ENCODE results near the gene NME5. TPM values are rescaled to one million over a fixed set of nuclear protein-coding genes. Genes with fewer than 3 reads are reported as not detected.

The NME5 gene
- total RNA-seq (2014; rRNA removed; shearing (Covaris generic); ENCODE audit: low replicate concordance): 1.3 and 2.0 TPM in 2 replicates

- Histone ChIP-seq H2AFZ (ENCODE audit: low read length) (peak within 1 kb of the TSS; percentile 94), H3K9ac (ENCODE audit: low read length) (peak within 1 kb of the TSS; percentile 58), H3K27ac (ENCODE audit: low read length) (peak within 1 kb of the TSS; percentile 69), H3K79me2 (ENCODE audit: low read length) (no peaks in the 10 kb centered on the region), H3K9me3 (ENCODE audit: low read length) (no peaks in the 10 kb centered on the region), H3K4me3 (ENCODE audit: low read length) (peak within 1 kb of the TSS; percentile 70), H4K20me1 (ENCODE audit: insufficient read depth, low read depth, low read length) (no peaks in the 10 kb centered on the region), H3K27me3 (ENCODE audit: low read length) (no peaks in the 10 kb centered on the region), H3K4me2 (ENCODE audit: low read depth, low read length, poor library complexity, severe bottlenecking) (peak within 1 kb of the TSS; percentile 99), H3K4me1 (ENCODE audit: low read length) (peaks cover 27% of the 10 kb centered on the region), H3K9me2 (replicated peaks; ENCODE audit: insufficient read depth, low read length) (no peaks in the 10 kb centered on the region), H3K36me3 (ENCODE audit: insufficient read depth, low read length) (no peaks in the 10 kb centered on the region)
- DNase-seq: peak; percentile 89
Measured at GRCh38 chr5:138138949-138139780, at the start of gene NME5. NME5 (minus strand) TSS chr5:138139428; CDS start chr5:138138780, 648 bp downstream.

GRCh38 chr5:138188626-138189025 lies 49.4 kb upstream of the NME5 start:
- Histone ChIP-seq H3K4me2 (ENCODE audit: low read depth, low read length, poor library complexity, severe bottlenecking) (no peak overlapping the region), H3K4me3 (ENCODE audit: low read length) (no peak overlapping the region), H3K36me3 (ENCODE audit: insufficient read depth, low read length) (peaks cover 58% of the 10 kb centered on the region), H3K9me3 (ENCODE audit: low read length) (no peaks in the 10 kb centered on the region), H3K9me2 (replicated peaks; ENCODE audit: insufficient read depth, low read length) (no peaks in the 10 kb centered on the region), H2AFZ (ENCODE audit: low read length) (no peak overlapping the region), H3K4me1 (ENCODE audit: low read length) (no peaks in the 10 kb centered on the region), H3K79me2 (ENCODE audit: low read length) (no peaks in the 10 kb centered on the region), H3K27me3 (ENCODE audit: low read length) (no peaks in the 10 kb centered on the region), H3K9ac (ENCODE audit: low read length) (no peak overlapping the region), H4K20me1 (ENCODE audit: insufficient read depth, low read depth, low read length) (no peaks in the 10 kb centered on the region), H3K27ac (ENCODE audit: low read length) (no peak overlapping the region)
- DNase-seq: no peak

- Histone ChIP-seq H3K9me2 (replicated peaks; ENCODE audit: insufficient read depth, low read length) (no peaks in the 10 kb centered on the region), H3K9me3 (ENCODE audit: low read length) (no peaks in the 10 kb centered on the region), H3K4me1 (ENCODE audit: low read length) (no peaks in the 10 kb centered on the region), H3K4me2 (ENCODE audit: low read depth, low read length, poor library complexity, severe bottlenecking) (no peak overlapping the region), H3K4me3 (ENCODE audit: low read length) (no peak overlapping the region), H3K27ac (ENCODE audit: low read length) (no peak overlapping the region), H3K9ac (ENCODE audit: low read length) (no peak overlapping the region), H2AFZ (ENCODE audit: low read length) (no peak overlapping the region), H4K20me1 (ENCODE audit: insufficient read depth, low read depth, low read length) (no peaks in the 10 kb centered on the region), H3K79me2 (ENCODE audit: low read length) (peaks cover 6% of the 10 kb centered on the region), H3K36me3 (ENCODE audit: insufficient read depth, low read length) (peaks cover 77% of the 10 kb centered on the region), H3K27me3 (ENCODE audit: low read length) (no peaks in the 10 kb centered on the region)
- no peak for DNase-seq
Measured at GRCh38 chr5:138186002-138186447, 46.8 kb upstream of the NME5 start.

- H3K9ac ChIP-seq (ENCODE audit: low read length): no peak overlapping the region
- no peaks in the 10 kb centered on the region for H3K9me3 ChIP-seq (ENCODE audit: low read length)
- H3K36me3 ChIP-seq (ENCODE audit: insufficient read depth, low read length): peaks cover 64% of the 10 kb centered on the region
- H3K4me1 ChIP-seq (ENCODE audit: low read length): peaks cover 9% of the 10 kb centered on the region
- no peak for DNase-seq
- no peak overlapping the region for H2AFZ ChIP-seq (ENCODE audit: low read length)
- H3K79me2 ChIP-seq (ENCODE audit: low read length): peaks cover 33% of the 10 kb centered on the region
- no peak overlapping the region for H3K4me2 ChIP-seq (ENCODE audit: low read depth, low read length, poor library complexity, severe bottlenecking)
- no peaks in the 10 kb centered on the region for H3K27me3 ChIP-seq (ENCODE audit: low read length)
- no peaks in the 10 kb centered on the region for H4K20me1 ChIP-seq (ENCODE audit: insufficient read depth, low read depth, low read length)
- H3K27ac ChIP-seq (ENCODE audit: low read length): no peak overlapping the region
- no peaks in the 10 kb centered on the region for H3K9me2 ChIP-seq (replicated peaks; ENCODE audit: insufficient read depth, low read length)
- no peak overlapping the region for H3K4me3 ChIP-seq (ENCODE audit: low read length)
Measured at GRCh38 chr5:138182808-138183207, 43.6 kb upstream of the NME5 start.

GRCh38 chr5:138180841-138181240 lies 41.6 kb upstream of the NME5 start:
- H3K9me3 ChIP-seq (ENCODE audit: low read length): no peaks in the 10 kb centered on the region
- H2AFZ ChIP-seq (ENCODE audit: low read length): no peak overlapping the region
- no peak overlapping the region for H3K4me3 ChIP-seq (ENCODE audit: low read length)
- H3K36me3 ChIP-seq (ENCODE audit: insufficient read depth, low read length): peaks cover 49% of the 10 kb centered on the region
- no peaks in the 10 kb centered on the region for H4K20me1 ChIP-seq (ENCODE audit: insufficient read depth, low read depth, low read length)
- no peak for DNase-seq
- H3K4me1 ChIP-seq (ENCODE audit: low read length): peaks cover 16% of the 10 kb centered on the region
- H3K4me2 ChIP-seq (ENCODE audit: low read depth, low read length, poor library complexity, severe bottlenecking): no peak overlapping the region
- no peaks in the 10 kb centered on the region for H3K27me3 ChIP-seq (ENCODE audit: low read length)
- no peak overlapping the region for H3K27ac ChIP-seq (ENCODE audit: low read length)
- H3K9me2 ChIP-seq (replicated peaks; ENCODE audit: insufficient read depth, low read length): no peaks in the 10 kb centered on the region
- no peak overlapping the region for H3K9ac ChIP-seq (ENCODE audit: low read length)
- H3K79me2 ChIP-seq (ENCODE audit: low read length): peaks cover 53% of the 10 kb centered on the region

GRCh38 chr5:138180183-138180782 lies 41.1 kb upstream of the NME5 start:
- peak overlapping the region; percentile 91 for H3K4me2 ChIP-seq (ENCODE audit: low read depth, low read length, poor library complexity, severe bottlenecking)
- DNase-seq: peak; percentile 89
- peaks cover 45% of the 10 kb centered on the region for H3K36me3 ChIP-seq (ENCODE audit: insufficient read depth, low read length)
- H3K27ac ChIP-seq (ENCODE audit: low read length): peak overlapping the region; percentile 84; the same call in 1 of the 2 replicates
- H3K27me3 ChIP-seq (ENCODE audit: low read length): no peaks in the 10 kb centered on the region
- H3K4me1 ChIP-seq (ENCODE audit: low read length): peaks cover 16% of the 10 kb centered on the region
- peaks cover 57% of the 10 kb centered on the region for H3K79me2 ChIP-seq (ENCODE audit: low read length)
- no peak overlapping the region for H2AFZ ChIP-seq (ENCODE audit: low read length)
- no peaks in the 10 kb centered on the region for H3K9me3 ChIP-seq (ENCODE audit: low read length)
- H3K9me2 ChIP-seq (replicated peaks; ENCODE audit: insufficient read depth, low read length): no peaks in the 10 kb centered on the region
- peak overlapping the region; percentile 91 for H3K9ac ChIP-seq (ENCODE audit: low read length)
- H4K20me1 ChIP-seq (ENCODE audit: insufficient read depth, low read depth, low read length): no peaks in the 10 kb centered on the region
- peak overlapping the region; percentile 92 for H3K4me3 ChIP-seq (ENCODE audit: low read length)

- H3K4me1 ChIP-seq (ENCODE audit: low read length): peaks cover 16% of the 10 kb centered on the region
- no peaks in the 10 kb centered on the region for H4K20me1 ChIP-seq (ENCODE audit: insufficient read depth, low read depth, low read length)
- peak overlapping the region; percentile 78 for H2AFZ ChIP-seq (ENCODE audit: low read length)
- H3K36me3 ChIP-seq (ENCODE audit: insufficient read depth, low read length): peaks cover 40% of the 10 kb centered on the region
- H3K9me3 ChIP-seq (ENCODE audit: low read length): no peaks in the 10 kb centered on the region
- H3K4me2 ChIP-seq (ENCODE audit: low read depth, low read length, poor library complexity, severe bottlenecking): peak overlapping the region; percentile 91
- H3K9ac ChIP-seq (ENCODE audit: low read length): peak overlapping the region; percentile 91
- H3K4me3 ChIP-seq (ENCODE audit: low read length): peak overlapping the region; percentile 92
- H3K79me2 ChIP-seq (ENCODE audit: low read length): peaks cover 63% of the 10 kb centered on the region
- H3K27ac ChIP-seq (ENCODE audit: low read length): peak overlapping the region; percentile 84
- H3K27me3 ChIP-seq (ENCODE audit: low read length): no peaks in the 10 kb centered on the region
- DNase-seq: peak; percentile 70
- H3K9me2 ChIP-seq (replicated peaks; ENCODE audit: insufficient read depth, low read length): no peaks in the 10 kb centered on the region
Measured at GRCh38 chr5:138179277-138179857, 40.1 kb upstream of the NME5 start.

Data from Karpas-422 (cell line).